Fibroblast of lung (primary cell): Measurements from ENCODE around the gene IGFBPL1. TPM values are rescaled to one million over a fixed set of nuclear protein-coding genes. Genes with fewer than 3 reads are reported as not detected.

Source experiments
- DNase-seq, 2 donors: peaks; one replicate each; pipeline versions ENCODE4 v3.0.0 to v3.0.0-alpha.2; 2010; ENCODE audit warnings: low read depth in 2 of 2
- H2AFZ ChIP-seq: 2 replicates; pipeline ENCODE4 v1.5.1; 2012; ENCODE audit warnings: low read length, control low read depth, inconsistent platforms
- H3K27ac ChIP-seq: 2 replicates; pipeline ENCODE4 v1.5.1; 2011; ENCODE audit warnings: low read length, control low read depth; ENCODE audit not compliant: insufficient read depth
- H3K27me3 ChIP-seq: 2 replicates; pipeline ENCODE4 v1.5.1; 2011; ENCODE audit warnings: mild to moderate bottlenecking, low read length; ENCODE audit not compliant: control insufficient read depth, insufficient read depth
- H3K36me3 ChIP-seq: 2 replicates; pipeline ENCODE4 v1.5.1; 2011; ENCODE audit warnings: low read length; ENCODE audit not compliant: control insufficient read depth, insufficient read depth
- H3K4me1 ChIP-seq: 2 replicates; pipeline ENCODE4 v1.5.1; 2011; ENCODE audit warnings: low read length; ENCODE audit not compliant: control insufficient read depth, insufficient read depth; ENCODE audit errors: extremely low read depth
- H3K4me2 ChIP-seq: 2 replicates; pipeline ENCODE4 v1.5.1; 2011; ENCODE audit warnings: low read length, control low read depth; ENCODE audit not compliant: insufficient read depth; ENCODE audit errors: extremely low read depth
- H3K4me3 ChIP-seq, 4 experiments: fragments of 200-600 bp in 1 of 4; sonication (generic) in 1 of 4; replicated peaks in 1 of 4; 2 replicates each; pipeline ENCODE4 v1.5.1; 2011 to 2016; ENCODE audit warnings: low read length in 4 of 4, low read depth in 3 of 4, mild to moderate bottlenecking in 3 of 4, control low read depth in 2 of 4, inconsistent platforms in 1 of 4, mixed read lengths in 1 of 4; ENCODE audit not compliant: insufficient read depth in 1 of 4; ENCODE audit errors: control extremely low read depth in 1 of 4
- H3K79me2 ChIP-seq: 2 replicates; pipeline ENCODE4 v1.5.1; 2012; ENCODE audit warnings: mild to moderate bottlenecking, low read length, inconsistent platforms; ENCODE audit not compliant: control insufficient read depth, insufficient read depth
- H3K9ac ChIP-seq: 2 replicates; pipeline ENCODE4 v1.5.1; 2011; ENCODE audit warnings: mild to moderate bottlenecking, low read length, control low read depth; ENCODE audit not compliant: insufficient read depth
- H3K9me3 ChIP-seq: 2 replicates; pipeline ENCODE4 v1.5.1; 2012; ENCODE audit warnings: low read depth, low read length; ENCODE audit not compliant: control insufficient read depth, insufficient read depth
- H4K20me1 ChIP-seq: 2 replicates; pipeline ENCODE4 v1.5.1; 2011; ENCODE audit warnings: low read length; ENCODE audit not compliant: control insufficient read depth, insufficient read depth; ENCODE audit errors: extremely low read depth
- CTCF ChIP-seq, 2 donors: IDR thresholded peaks in 1 of 2; conservative IDR thresholded peaks in 1 of 2; 1 replicate in 1 of 2; 2 replicates in 1 of 2; pipeline ENCODE4 v1.5.1; 2011 to 2012; ENCODE audit warnings: low read length in 2 of 2, control low read depth in 1 of 2, inconsistent platforms in 1 of 2, low read depth in 1 of 2, mild to moderate bottlenecking in 1 of 2
- EZH2 ChIP-seq: IDR thresholded peaks from 2 replicates; pipeline ENCODE4 v1.5.1; 2012; ENCODE audit warnings: low read length, control low read depth, mild to moderate bottlenecking; ENCODE audit errors: missing control alignments
- polyA plus RNA-seq, 2 donors: library from polyadenylated mRNA; depleted of rRNA in 1 of 2; stranded (reverse) in 1 of 2; unstranded in 1 of 2; fragments of >200 nt; gene quantifications; 2 replicates each; pipeline ENCODE4 v1.2.1, GENCODE V29; 2011 to 2012; ENCODE audit warnings: missing spikeins in 1 of 2
- total RNA-seq: library from RNA; depleted of rRNA; stranded (reverse); fragments of >200 nt; gene quantifications from 2 replicates; pipeline ENCODE4 v1.2.1, GENCODE V29; 2014

IGFBPL1 gene
- total and polyA plus RNA-seq, 2 donors (not counting 1 experiment from before 2014, with no cell fraction given), result not detected

- H3K27ac ChIP-seq, result no peak overlapping the region
- DNase-seq, result peak in 1 of 2 donors; percentile 43
Observed at GRCh38 chr9:38358390-38359296, 65.6 kb downstream of the IGFBPL1 start.

GRCh38 chr9:38357350-38358114 is 66.7 kb downstream of the IGFBPL1 start:
- no peaks in the 10 kb centered on the region for H3K36me3 ChIP-seq
- H3K27ac ChIP-seq, result no peak overlapping the region
- no peaks in the 10 kb centered on the region for H3K4me1 ChIP-seq
- no peak overlapping the region for H3K9ac ChIP-seq
- H3K9me3 ChIP-seq, result no peaks in the 10 kb centered on the region
- H2AFZ ChIP-seq, result no peak overlapping the region
- no peak overlapping the region for H3K4me3 ChIP-seq
- DNase-seq, result no peak
- no peaks in the 10 kb centered on the region for H3K79me2 ChIP-seq
- TF ChIP-seq CTCF (conservative IDR thresholded peaks at IDR 0.05 in 1 of 2, IDR thresholded peaks at IDR 0.05 in 1 of 2; ENCODE audit: low read depth in 1 of 2, low read length in 2 of 2), result no peak
- no peak for TF ChIP-seq EZH2
- H3K4me2 ChIP-seq, result no peak overlapping the region
- peaks cover 3% of the 10 kb centered on the region for H3K27me3 ChIP-seq
- no peaks in the 10 kb centered on the region for H4K20me1 ChIP-seq

More at GRCh38 chr9:38358390-38359296, 65.6 kb downstream of the IGFBPL1 start:
- Histone ChIP-seq H3K4me1 (peaks cover 5% of the 10 kb centered on the region), H3K79me2 (no peaks in the 10 kb centered on the region), H3K36me3 (no peaks in the 10 kb centered on the region), H3K27me3 (no peaks in the 10 kb centered on the region), H2AFZ (no peak overlapping the region), H3K9me3 (no peaks in the 10 kb centered on the region), H3K9ac (no peak overlapping the region), H3K4me2 (no peak overlapping the region), H3K4me3 (no peak overlapping the region), H4K20me1 (no peaks in the 10 kb centered on the region)
- TF ChIP-seq CTCF (conservative IDR thresholded peaks at IDR 0.05 in 1 of 2, IDR thresholded peaks at IDR 0.05 in 1 of 2; ENCODE audit: low read depth in 1 of 2, low read length in 2 of 2), result no peak
- TF ChIP-seq EZH2, result no peak

- H3K4me1 ChIP-seq, result no peaks in the 10 kb centered on the region
- no peak overlapping the region for H3K4me3 ChIP-seq
- H3K27me3 ChIP-seq, result peaks cover 3% of the 10 kb centered on the region
- H3K79me2 ChIP-seq, result no peaks in the 10 kb centered on the region
- H2AFZ ChIP-seq, result no peak overlapping the region
- no peaks in the 10 kb centered on the region for H3K9me3 ChIP-seq
- no peak overlapping the region for H3K27ac ChIP-seq
- H3K36me3 ChIP-seq, result no peaks in the 10 kb centered on the region
- TF ChIP-seq EZH2 (no peak), CTCF (conservative IDR thresholded peaks at IDR 0.05 in 1 of 2, IDR thresholded peaks at IDR 0.05 in 1 of 2; ENCODE audit: low read depth in 1 of 2, low read length in 2 of 2) (no peak)
- H3K4me2 ChIP-seq, result no peak overlapping the region
- H3K9ac ChIP-seq, result no peak overlapping the region
- DNase-seq, result no peak
- no peaks in the 10 kb centered on the region for H4K20me1 ChIP-seq
Observed at GRCh38 chr9:38356851-38357250, 67.4 kb downstream of the IGFBPL1 start.
